HEK293 (cell line): ENCODE data around the gene BBOX1.

Source experiments
- CTCF ChIA-PET: fragments of 350-600 bp; formaldehyde crosslinking; extraction: SDS; loops from one replicate; lab custom pipeline; 2021; ENCODE audit warnings: antibody characterized with exemption; lab: Yijun Ruan, JAX
- POLR2A ChIA-PET: fragments of 300-600 bp; formaldehyde crosslinking; extraction: SDS; loops from one replicate; lab custom pipeline; 2020; ENCODE audit warnings: antibody characterized with exemption, inconsistent platforms; lab: Yijun Ruan, JAX
- H3K27ac ChIP-seq: fragments of 200-500 bp; sonication (Bioruptor generic); 2 replicates; pipeline ENCODE4 v1.5.1; 2014; ENCODE audit warnings: low read depth, low read length, control low read depth, inconsistent platforms; ENCODE audit errors: extremely low read depth
- H3K36me3 ChIP-seq, 2 experiments: fragments of 200-500 bp in 1 of 2; sonication (Bioruptor generic) in 1 of 2; 1 replicate in 1 of 2; 2 replicates in 1 of 2; pipeline ENCODE4 v1.5.1; 2014 to 2017; ENCODE audit warnings: inconsistent platforms in 2 of 2, low read length in 2 of 2; ENCODE audit not compliant: control insufficient read depth in 2 of 2, insufficient read depth in 1 of 2
- H3K4me1 ChIP-seq: fragments of 200-500 bp; sonication (Bioruptor generic); 2 replicates; pipeline ENCODE4 v1.5.1; 2014; ENCODE audit warnings: mild to moderate bottlenecking, low read length, inconsistent platforms; ENCODE audit not compliant: control insufficient read depth, insufficient read depth
- H3K4me3 ChIP-seq: 2 replicates; pipeline ENCODE4 v1.5.1; 2011; ENCODE audit warnings: low read depth, mild to moderate bottlenecking, control low read depth, low read length, moderate library complexity
- H3K9me3 ChIP-seq: fragments of 200-500 bp; sonication (Bioruptor generic); 2 replicates; pipeline ENCODE4 v1.5.1; 2014; ENCODE audit warnings: low read depth, low read length, inconsistent platforms; ENCODE audit not compliant: control insufficient read depth, insufficient read depth
- AEBP2 ChIP-seq: fragments of 450-650 bp; formaldehyde crosslinking; IDR thresholded peaks from 2 replicates; pipeline ENCODE4 v1.5.1; 2016; ENCODE audit warnings: missing biosample characterization, missing genetic modification characterization, borderline replicate concordance
- CTCF ChIP-seq: fragments of 450-650 bp; formaldehyde crosslinking; IDR thresholded peaks from 2 replicates; pipeline ENCODE4 v1.5.1; 2016; ENCODE audit warnings: missing biosample characterization, missing genetic modification characterization
- KLF17 ChIP-seq: fragments of 450-650 bp; formaldehyde crosslinking; IDR thresholded peaks from 2 replicates; pipeline ENCODE4 v1.5.1; 2016; ENCODE audit warnings: missing biosample characterization, missing genetic modification characterization
- PRDM10 ChIP-seq: fragments of 450-650 bp; formaldehyde crosslinking; IDR thresholded peaks from 2 replicates; pipeline ENCODE4 v1.5.1; 2016; ENCODE audit warnings: missing biosample characterization, missing genetic modification characterization
- SCRT2 ChIP-seq: fragments of 450-650 bp; formaldehyde crosslinking; IDR thresholded peaks from 2 replicates; pipeline ENCODE4 v1.5.1; 2016; ENCODE audit warnings: missing biosample characterization, missing genetic modification characterization
- ZFHX2 ChIP-seq: fragments of 450-650 bp; formaldehyde crosslinking; conservative IDR thresholded peaks from 2 replicates; pipeline ENCODE4 v1.5.1; 2016; ENCODE audit warnings: missing biosample characterization, missing genetic modification characterization
- ZFP3 ChIP-seq: fragments of 450-650 bp; formaldehyde crosslinking; IDR thresholded peaks from 2 replicates; pipeline ENCODE4 v1.5.1; 2016; ENCODE audit warnings: low read depth, missing biosample characterization, missing genetic modification characterization
- ZFP37 ChIP-seq: fragments of 450-650 bp; formaldehyde crosslinking; IDR thresholded peaks from 2 replicates; pipeline ENCODE4 v1.5.1; 2016; ENCODE audit warnings: missing biosample characterization, missing genetic modification characterization
- ZNF114 ChIP-seq: fragments of 450-650 bp; formaldehyde crosslinking; IDR thresholded peaks from 2 replicates; pipeline ENCODE4 v1.5.0; 2017; ENCODE audit warnings: missing biosample characterization, missing genetic modification characterization
- ZNF138 ChIP-seq: fragments of 450-650 bp; formaldehyde crosslinking; IDR thresholded peaks from 2 replicates; pipeline ENCODE4 v1.5.1; 2016; ENCODE audit warnings: missing biosample characterization, missing genetic modification characterization, borderline replicate concordance
- ZNF24 ChIP-seq: fragments of 450-650 bp; formaldehyde crosslinking; IDR thresholded peaks from 2 replicates; pipeline ENCODE4 v1.5.1; 2016; ENCODE audit warnings: missing biosample characterization, missing genetic modification characterization
- ZNF391 ChIP-seq: fragments of 450-650 bp; formaldehyde crosslinking; IDR thresholded peaks from 2 replicates; pipeline ENCODE4 v1.5.1; 2016; ENCODE audit warnings: low read depth, missing biosample characterization, missing genetic modification characterization, borderline replicate concordance
- ZNF423 ChIP-seq: fragments of 450-650 bp; formaldehyde crosslinking; IDR thresholded peaks from 2 replicates; pipeline ENCODE4 v1.5.1; 2016; ENCODE audit warnings: missing biosample characterization, missing genetic modification characterization
- ZNF433 ChIP-seq: fragments of 450-650 bp; formaldehyde crosslinking; IDR thresholded peaks from 2 replicates; pipeline ENCODE4 v1.5.1; 2016; ENCODE audit warnings: missing biosample characterization, missing genetic modification characterization, low read depth
- ZNF610 ChIP-seq: fragments of 450-650 bp; formaldehyde crosslinking; IDR thresholded peaks from 2 replicates; pipeline ENCODE4 v1.5.1; 2016; ENCODE audit warnings: missing biosample characterization, missing genetic modification characterization, borderline replicate concordance
- ZNF654 ChIP-seq: fragments of 450-650 bp; formaldehyde crosslinking; IDR thresholded peaks from 2 replicates; pipeline ENCODE4 v1.5.1; 2016; ENCODE audit warnings: low read depth, missing biosample characterization, missing genetic modification characterization
- ZNF692 ChIP-seq: fragments of 450-650 bp; formaldehyde crosslinking; IDR thresholded peaks from 2 replicates; pipeline ENCODE4 v1.5.1; 2016; ENCODE audit warnings: missing biosample characterization, missing genetic modification characterization
- ZNF837 ChIP-seq: fragments of 450-650 bp; formaldehyde crosslinking; IDR thresholded peaks from 2 replicates; pipeline ENCODE4 v1.5.1; 2016; ENCODE audit warnings: missing biosample characterization, missing genetic modification characterization
- TF ChIP-seq, protein P1 (sequence below): fragments of 450-650 bp; formaldehyde crosslinking; IDR thresholded peaks from 2 replicates; pipeline ENCODE4 v1.5.1; 2017; ENCODE audit warnings: missing biosample characterization, missing genetic modification characterization
- TF ChIP-seq, protein P2 (sequence below): fragments of 450-650 bp; formaldehyde crosslinking; IDR thresholded peaks from 2 replicates; pipeline ENCODE4 v1.5.1; 2016; ENCODE audit warnings: missing biosample characterization, missing genetic modification characterization, borderline replicate concordance

Gene BBOX1

GRCh38 chr11:27108809-27109208 lies 68.2 kb downstream of the BBOX1 start:
- no peak overlapping the region for H3K27ac ChIP-seq
- ChIA-PET CTCF (no interaction called here), POLR2A (no interaction called here)
- no peaks in the 10 kb centered on the region for H3K36me3 ChIP-seq
- no peak for TF ChIP-seq ZNF114 (tag by site-specific recombination)
- TF ChIP-seq ZNF24, result no peak
- no peak for TF ChIP-seq ZNF138 (tag by site-specific recombination)
- TF ChIP-seq ZNF391, result no peak
- no peak for TF ChIP-seq ZNF423 (tag by site-specific recombination)
- TF ChIP-seq, protein P1, sequence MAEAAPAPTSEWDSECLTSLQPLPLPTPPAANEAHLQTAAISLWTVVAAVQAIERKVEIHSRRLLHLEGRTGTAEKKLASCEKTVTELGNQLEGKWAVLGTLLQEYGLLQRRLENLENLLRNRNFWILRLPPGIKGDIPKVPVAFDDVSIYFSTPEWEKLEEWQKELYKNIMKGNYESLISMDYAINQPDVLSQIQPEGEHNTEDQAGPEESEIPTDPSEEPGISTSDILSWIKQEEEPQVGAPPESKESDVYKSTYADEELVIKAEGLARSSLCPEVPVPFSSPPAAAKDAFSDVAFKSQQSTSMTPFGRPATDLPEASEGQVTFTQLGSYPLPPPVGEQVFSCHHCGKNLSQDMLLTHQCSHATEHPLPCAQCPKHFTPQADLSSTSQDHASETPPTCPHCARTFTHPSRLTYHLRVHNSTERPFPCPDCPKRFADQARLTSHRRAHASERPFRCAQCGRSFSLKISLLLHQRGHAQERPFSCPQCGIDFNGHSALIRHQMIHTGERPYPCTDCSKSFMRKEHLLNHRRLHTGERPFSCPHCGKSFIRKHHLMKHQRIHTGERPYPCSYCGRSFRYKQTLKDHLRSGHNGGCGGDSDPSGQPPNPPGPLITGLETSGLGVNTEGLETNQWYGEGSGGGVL (tag by site-specific recombination), result no peak
- TF ChIP-seq ZNF692 (tag by site-specific recombination), result no peak
- TF ChIP-seq ZNF654 (tag by site-specific recombination), result no peak
- TF ChIP-seq ZFP37 (tag by site-specific recombination), result no peak
- TF ChIP-seq AEBP2 (tag by site-specific recombination), result no peak
- no peak for TF ChIP-seq ZFP3 (tag by site-specific recombination)
- no peak for TF ChIP-seq PRDM10 (tag by site-specific recombination)
- TF ChIP-seq ZNF610, result no peak
- TF ChIP-seq ZNF433 (tag by site-specific recombination), result no peak
- no peak for TF ChIP-seq CTCF (tag by site-specific recombination)
- no peak for TF ChIP-seq SCRT2 (tag by site-specific recombination)
- TF ChIP-seq ZFHX2 (tag by site-specific recombination), result no peak
- no peak for TF ChIP-seq ZNF837 (tag by site-specific recombination)
- no peak for TF ChIP-seq KLF17 (tag by site-specific recombination)
- TF ChIP-seq, protein P2, sequence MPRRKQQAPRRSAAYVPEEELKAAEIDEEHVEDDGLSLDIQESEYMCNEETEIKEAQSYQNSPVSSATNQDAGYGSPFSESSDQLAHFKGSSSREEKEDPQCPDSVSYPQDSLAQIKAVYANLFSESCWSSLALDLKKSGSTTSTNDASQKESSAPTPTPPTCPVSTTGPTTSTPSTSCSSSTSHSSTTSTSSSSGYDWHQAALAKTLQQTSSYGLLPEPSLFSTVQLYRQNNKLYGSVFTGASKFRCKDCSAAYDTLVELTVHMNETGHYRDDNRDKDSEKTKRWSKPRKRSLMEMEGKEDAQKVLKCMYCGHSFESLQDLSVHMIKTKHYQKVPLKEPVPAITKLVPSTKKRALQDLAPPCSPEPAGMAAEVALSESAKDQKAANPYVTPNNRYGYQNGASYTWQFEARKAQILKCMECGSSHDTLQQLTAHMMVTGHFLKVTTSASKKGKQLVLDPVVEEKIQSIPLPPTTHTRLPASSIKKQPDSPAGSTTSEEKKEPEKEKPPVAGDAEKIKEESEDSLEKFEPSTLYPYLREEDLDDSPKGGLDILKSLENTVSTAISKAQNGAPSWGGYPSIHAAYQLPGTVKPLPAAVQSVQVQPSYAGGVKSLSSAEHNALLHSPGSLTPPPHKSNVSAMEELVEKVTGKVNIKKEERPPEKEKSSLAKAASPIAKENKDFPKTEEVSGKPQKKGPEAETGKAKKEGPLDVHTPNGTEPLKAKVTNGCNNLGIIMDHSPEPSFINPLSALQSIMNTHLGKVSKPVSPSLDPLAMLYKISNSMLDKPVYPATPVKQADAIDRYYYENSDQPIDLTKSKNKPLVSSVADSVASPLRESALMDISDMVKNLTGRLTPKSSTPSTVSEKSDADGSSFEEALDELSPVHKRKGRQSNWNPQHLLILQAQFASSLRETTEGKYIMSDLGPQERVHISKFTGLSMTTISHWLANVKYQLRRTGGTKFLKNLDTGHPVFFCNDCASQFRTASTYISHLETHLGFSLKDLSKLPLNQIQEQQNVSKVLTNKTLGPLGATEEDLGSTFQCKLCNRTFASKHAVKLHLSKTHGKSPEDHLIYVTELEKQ (tag by site-specific recombination), result no peak
- H3K4me1 ChIP-seq, result no peaks in the 10 kb centered on the region
- H3K9me3 ChIP-seq, result no peaks in the 10 kb centered on the region
- H3K4me3 ChIP-seq, result no peak overlapping the region
